SU-DHL-6 (cell line): ENCODE measurements around the gene MOCOS.

Experiments used
- H2AFZ ChIP-seq: fragments of 200-600 bp; sonication (generic); 2 replicates; pipeline ENCODE4 v1.6.1; 2014; ENCODE audit warnings: low read depth, mild to moderate bottlenecking, moderate library complexity, mixed read lengths, antibody characterized with exemption, low read length; ENCODE audit not compliant: severe bottlenecking
- H3F3A ChIP-seq: fragments of 200-600 bp; shearing (Covaris generic); 2 replicates; pipeline ENCODE4 v1.6.0; 2016; ENCODE audit warnings: antibody characterized with exemption, mild to moderate bottlenecking; ENCODE audit not compliant: insufficient read depth
- H3K27ac ChIP-seq: fragments of 200-600 bp; sonication (generic); 2 replicates; pipeline ENCODE4 v1.5.1; 2016; ENCODE audit warnings: low read depth, mild to moderate bottlenecking, low read length, moderate library complexity, mixed read lengths
- H3K27me3 ChIP-seq: fragments of 200-600 bp; sonication (generic), shearing (Covaris generic); 2 replicates; pipeline ENCODE4 v1.6.0; 2014; ENCODE audit warnings: mild to moderate bottlenecking, low read length
- H3K36me3 ChIP-seq: fragments of 200-600 bp; sonication (generic); 2 replicates; pipeline ENCODE4 v1.6.1; 2014; ENCODE audit warnings: mild to moderate bottlenecking, low read length, mixed read lengths
- H3K4me2 ChIP-seq: fragments of 300-600, 200-600 bp; shearing (Covaris generic), sonication (generic); 2 replicates; pipeline ENCODE4 v1.6.0; 2014; ENCODE audit warnings: low read length, low read depth, mild to moderate bottlenecking; ENCODE audit not compliant: poor library complexity, severe bottlenecking
- H3K4me3 ChIP-seq: fragments of 200-600 bp; sonication (generic); 2 replicates; pipeline ENCODE4 v1.5.1; 2014; ENCODE audit warnings: antibody characterized with exemption, low read length, mild to moderate bottlenecking, mixed read lengths; ENCODE audit not compliant: insufficient read depth, poor library complexity, severe bottlenecking
- H3K79me2 ChIP-seq: fragments of 200-600 bp; sonication (generic); 2 replicates; pipeline ENCODE4 v1.6.1; 2014; ENCODE audit warnings: mild to moderate bottlenecking, low read length, moderate library complexity; ENCODE audit not compliant: insufficient read depth
- H3K9ac ChIP-seq: fragments of 200-600 bp; sonication (generic); 2 replicates; pipeline ENCODE4 v1.7.0; 2014; ENCODE audit warnings: mild to moderate bottlenecking, low read length
- H3K9me2 ChIP-seq: fragments of 200-600 bp; sonication (generic); replicated peaks from 2 replicates; pipeline ENCODE4 v1.6.1; 2014; ENCODE audit warnings: low read length; ENCODE audit not compliant: insufficient read depth
- H3K9me3 ChIP-seq: fragments of 200-600 bp; sonication (generic); 2 replicates; pipeline ENCODE4 v1.6.1; 2014; ENCODE audit warnings: low read length, mixed read lengths; ENCODE audit not compliant: insufficient read depth
- H4K20me1 ChIP-seq: fragments of 200-600 bp; sonication (generic); 2 replicates; pipeline ENCODE4 v1.6.1; 2014; ENCODE audit warnings: low read depth, mild to moderate bottlenecking, antibody characterized with exemption, low read length, moderate library complexity, mixed read lengths
- CTCF ChIP-seq: fragments of 200-600 bp; sonication (generic); IDR thresholded peaks from one replicate; pipeline ENCODE4 v1.5.1; 2017; ENCODE audit warnings: antibody characterized with exemption, mild to moderate bottlenecking, low read length, moderate library complexity; ENCODE audit not compliant: insufficient read depth, poor library complexity, severe bottlenecking
- EZH2phosphoT487 ChIP-seq: fragments of 200-600 bp; sonication (generic), shearing (Covaris generic); conservative IDR thresholded peaks from 2 replicates; pipeline ENCODE4 v1.6.1; 2018; ENCODE audit warnings: mild to moderate bottlenecking, antibody characterized with exemption, low read length, moderate library complexity, mixed read lengths

MOCOS gene

GRCh38 chr18:36155851-36156757 lies 31.2 kb upstream of the MOCOS start:
- Histone ChIP-seq H3K36me3 (peaks cover 56% of the 10 kb centered on the region), H3K9ac (no peak overlapping the region), H3K4me2 (no peak overlapping the region)

GRCh38 chr18:36157441-36157840 lies 29.9 kb upstream of the MOCOS start:
- Histone ChIP-seq H3K9ac (no peak overlapping the region), H3K27ac (no peak overlapping the region), H3K27me3 (no peaks in the 10 kb centered on the region), H3F3A (no peaks in the 10 kb centered on the region), H2AFZ (no peak overlapping the region), H3K79me2 (no peaks in the 10 kb centered on the region), H3K4me3 (no peak overlapping the region), H3K9me2 (no peaks in the 10 kb centered on the region), H3K36me3 (peaks cover 68% of the 10 kb centered on the region), H3K4me2 (no peak overlapping the region), H4K20me1 (0 out of 2 replicates have a peak, but pooled peaks cover under 1% of the 10 kb centered on the region), H3K9me3 (no peaks in the 10 kb centered on the region)
- TF ChIP-seq CTCF (no peak), EZH2phosphoT487 (no peak)

More at GRCh38 chr18:36155851-36156757, 31.2 kb upstream of the MOCOS start:
- H3K27ac ChIP-seq: no peak overlapping the region
- H2AFZ ChIP-seq: no peak overlapping the region
- H3K79me2 ChIP-seq: no peaks in the 10 kb centered on the region
- no peak overlapping the region for H3K4me3 ChIP-seq
- TF ChIP-seq CTCF (no peak), EZH2phosphoT487 (no peak)
- no peaks in the 10 kb centered on the region for H3K9me2 ChIP-seq
- H3F3A ChIP-seq: no peaks in the 10 kb centered on the region
- H3K9me3 ChIP-seq: no peaks in the 10 kb centered on the region
- no peaks in the 10 kb centered on the region for H4K20me1 ChIP-seq
- H3K27me3 ChIP-seq: no peaks in the 10 kb centered on the region

GRCh38 chr18:36158266-36158867 lies 28.9 kb upstream of the MOCOS start:
- H3K4me2 ChIP-seq: no peak overlapping the region
- H3K4me3 ChIP-seq: no peak overlapping the region
- TF ChIP-seq EZH2phosphoT487 (no peak), CTCF (no peak)

More at GRCh38 chr18:36158266-36158867, 28.9 kb upstream of the MOCOS start:
- no peak overlapping the region for H3K27ac ChIP-seq
- H3K9me3 ChIP-seq: no peaks in the 10 kb centered on the region
- H2AFZ ChIP-seq: no peak overlapping the region
- no peak overlapping the region for H3K9ac ChIP-seq
- 0 out of 2 replicates have a peak, but pooled peaks cover 5% of the 10 kb centered on the region for H4K20me1 ChIP-seq
- no peaks in the 10 kb centered on the region for H3F3A ChIP-seq
- peaks cover 76% of the 10 kb centered on the region for H3K36me3 ChIP-seq
- no peaks in the 10 kb centered on the region for H3K79me2 ChIP-seq
- no peaks in the 10 kb centered on the region for H3K27me3 ChIP-seq
- no peaks in the 10 kb centered on the region for H3K9me2 ChIP-seq
